NCI-H1694 treated with DMSO at 0.1 percent for 48 hours (cell line): ENCODE data around the gene TNFRSF6B.
"Not testable (repeated sequence)": the region's sequence is repeated elsewhere in the genome, so short reads cannot be mapped to it uniquely, and the experiment has no call there.

Experiments
- DNase-seq: peaks from one replicate; lab custom pipeline; 2025; lab: John Stamatoyannopoulos, UW

TNFRSF6B gene

DNA sequence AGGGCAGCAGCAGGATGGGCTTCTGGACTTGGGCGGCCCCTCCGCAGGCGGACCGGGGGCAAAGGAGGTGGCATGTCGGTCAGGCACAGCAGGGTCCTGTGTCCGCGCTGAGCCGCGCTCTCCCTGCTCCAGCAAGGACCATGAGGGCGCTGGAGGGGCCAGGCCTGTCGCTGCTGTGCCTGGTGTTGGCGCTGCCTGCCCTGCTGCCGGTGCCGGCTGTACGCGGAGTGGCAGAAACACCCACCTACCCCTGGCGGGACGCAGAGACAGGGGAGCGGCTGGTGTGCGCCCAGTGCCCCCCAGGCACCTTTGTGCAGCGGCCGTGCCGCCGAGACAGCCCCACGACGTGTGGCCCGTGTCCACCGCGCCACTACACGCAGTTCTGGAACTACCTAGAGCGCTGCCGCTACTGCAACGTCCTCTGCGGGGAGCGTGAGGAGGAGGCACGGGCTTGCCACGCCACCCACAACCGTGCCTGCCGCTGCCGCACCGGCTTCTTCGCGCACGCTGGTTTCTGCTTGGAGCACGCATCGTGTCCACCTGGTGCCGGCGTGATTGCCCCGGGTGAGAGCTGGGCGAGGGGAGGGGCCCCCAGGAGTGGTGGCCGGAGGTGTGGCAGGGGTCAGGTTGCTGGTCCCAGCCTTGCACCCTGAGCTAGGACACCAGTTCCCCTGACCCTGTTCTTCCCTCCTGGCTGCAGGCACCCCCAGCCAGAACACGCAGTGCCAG lies at the start of gene TNFRSF6B:
Gene TNFRSF6B, plus strand, starts transcription at position 25 of the 729 bp plus-strand sequence. Its CDS starts 116 bp downstream, at position 141.
- DNase-seq: no peak

GRCh38 chr20:63648190-63648589 lies 48.3 kb upstream of the TNFRSF6B start:
- no peak for DNase-seq

GRCh38 chr20:63648895-63649589 lies 47.4 kb upstream of the TNFRSF6B start:
- DNase-seq: no peak

DNA sequence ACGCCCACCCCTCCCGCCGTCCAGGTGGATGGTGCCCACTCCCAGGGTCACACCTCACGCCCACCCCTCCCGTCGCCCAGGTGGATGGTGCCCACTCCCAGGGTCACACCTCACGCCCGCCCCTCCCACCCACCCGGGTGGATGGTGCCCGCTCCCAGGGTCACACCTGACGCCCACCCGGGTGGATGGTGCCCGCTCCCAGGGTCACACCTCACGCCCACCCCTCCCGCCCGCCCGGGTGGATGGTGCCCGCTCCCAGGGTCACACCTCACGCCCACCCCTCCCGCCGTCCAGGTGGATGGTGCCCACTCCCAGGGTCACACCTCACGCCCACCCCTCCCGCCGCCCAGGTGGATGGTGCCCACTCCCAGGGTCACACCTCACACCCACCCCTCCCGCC lies 46.0 kb upstream of the TNFRSF6B start:
- DNase-seq: not testable (repeated sequence)

DNA sequence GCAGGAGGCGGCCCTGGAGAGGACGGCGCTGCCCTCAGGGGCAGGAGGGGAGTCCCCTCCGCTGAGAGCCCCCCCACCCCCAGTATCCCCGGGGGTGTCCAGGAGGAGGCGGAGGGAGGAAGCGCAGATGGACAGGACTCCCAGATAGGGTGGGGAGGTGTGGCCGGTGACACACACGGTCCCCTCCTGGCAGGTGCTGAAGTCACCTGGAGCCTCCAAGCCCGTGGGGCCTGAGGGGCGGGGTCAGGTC lies 44.6 kb upstream of the TNFRSF6B start:
- no peak for DNase-seq

DNA sequence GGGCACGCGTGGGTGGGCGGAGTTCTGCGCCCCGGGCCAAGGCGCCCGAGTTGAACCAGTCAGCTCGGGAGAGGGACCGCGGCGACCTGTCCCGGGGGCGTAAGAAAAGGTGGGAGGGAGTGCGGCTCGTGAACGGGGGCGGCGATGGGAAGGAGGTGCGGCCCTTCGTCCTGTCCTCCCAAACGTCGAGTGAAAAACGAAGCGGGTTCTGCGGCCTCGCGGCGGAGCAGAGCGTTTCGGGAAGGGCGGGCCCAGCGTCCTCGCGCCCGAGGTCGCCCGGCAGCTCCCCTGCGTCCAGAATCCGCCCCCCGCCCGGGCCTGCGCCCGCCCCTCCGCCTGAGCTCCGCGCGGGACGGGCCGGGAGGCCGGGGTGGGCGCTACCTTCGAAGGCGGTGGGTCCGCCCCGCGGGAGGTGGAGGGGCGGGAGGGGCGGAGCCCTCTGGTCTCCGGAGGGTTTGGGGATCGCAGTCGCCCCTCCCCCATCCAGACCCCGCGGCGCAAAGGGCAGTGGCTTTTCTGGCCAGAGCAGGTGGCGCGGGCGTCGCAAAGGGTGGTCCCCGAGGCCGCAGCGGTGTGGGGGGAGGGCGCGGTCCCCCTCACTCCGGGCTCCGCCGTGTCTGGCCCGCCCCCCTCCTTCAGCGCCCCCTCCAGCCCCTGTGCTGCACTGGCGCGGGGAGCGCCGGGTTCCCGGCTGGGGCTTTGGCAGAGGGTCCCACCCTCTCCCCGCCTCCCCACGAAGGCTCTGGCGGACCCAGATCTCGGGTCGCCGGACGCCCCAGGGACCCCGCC lies 44.1 kb upstream of the TNFRSF6B start:
- no peak for DNase-seq

GRCh38 chr20:63653041-63653973 lies 43.1 kb upstream of the TNFRSF6B start, which contains the start of gene STMN3:
Gene STMN3, minus strand, starts transcription at chr20:63653424. Its CDS starts 79 bp downstream, at chr20:63653345.
- peak; percentile 76 for DNase-seq

GRCh38 chr20:63653974-63654668 lies 42.3 kb upstream of the TNFRSF6B start:
- DNase-seq: no peak

- no peak for DNase-seq
Observed at GRCh38 chr20:63655249-63655648, 41.2 kb upstream of the TNFRSF6B start.

GRCh38 chr20:63656451-63656850 lies 40.0 kb upstream of the TNFRSF6B start:
- DNase-seq: no peak

DNA sequence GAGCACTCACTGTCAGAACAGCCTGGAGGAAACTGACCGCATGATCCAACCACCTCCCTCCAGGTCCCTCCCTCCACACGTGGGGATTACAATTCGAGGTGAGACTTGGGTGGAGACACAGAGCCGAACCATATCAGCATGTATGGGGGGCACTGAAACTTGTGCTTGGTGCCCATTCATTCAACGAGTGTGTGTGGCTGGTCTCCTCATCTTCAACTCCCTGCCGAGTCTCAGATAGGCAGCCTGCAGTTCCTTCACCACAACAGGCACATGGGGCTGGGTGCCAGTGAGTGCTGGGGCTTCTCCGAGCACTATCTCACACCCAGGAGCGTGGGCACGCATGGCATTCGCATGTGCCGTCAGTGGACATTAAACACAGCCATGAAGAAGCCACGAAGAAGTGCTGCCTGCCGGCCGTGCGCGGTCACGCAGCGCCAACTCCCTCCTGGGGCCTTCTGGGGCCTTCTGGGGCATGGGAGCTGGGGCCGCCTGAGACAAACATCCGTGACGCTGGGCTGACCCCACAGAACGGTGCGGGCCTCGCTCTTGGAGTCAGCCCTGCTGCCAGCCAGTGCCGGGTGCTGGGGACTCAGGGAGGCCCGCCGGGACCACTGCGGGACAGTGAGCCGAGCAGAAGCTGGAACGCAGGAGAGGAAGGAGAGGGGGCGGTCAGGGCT lies 39.1 kb upstream of the TNFRSF6B start:
- DNase-seq: no peak

DNA sequence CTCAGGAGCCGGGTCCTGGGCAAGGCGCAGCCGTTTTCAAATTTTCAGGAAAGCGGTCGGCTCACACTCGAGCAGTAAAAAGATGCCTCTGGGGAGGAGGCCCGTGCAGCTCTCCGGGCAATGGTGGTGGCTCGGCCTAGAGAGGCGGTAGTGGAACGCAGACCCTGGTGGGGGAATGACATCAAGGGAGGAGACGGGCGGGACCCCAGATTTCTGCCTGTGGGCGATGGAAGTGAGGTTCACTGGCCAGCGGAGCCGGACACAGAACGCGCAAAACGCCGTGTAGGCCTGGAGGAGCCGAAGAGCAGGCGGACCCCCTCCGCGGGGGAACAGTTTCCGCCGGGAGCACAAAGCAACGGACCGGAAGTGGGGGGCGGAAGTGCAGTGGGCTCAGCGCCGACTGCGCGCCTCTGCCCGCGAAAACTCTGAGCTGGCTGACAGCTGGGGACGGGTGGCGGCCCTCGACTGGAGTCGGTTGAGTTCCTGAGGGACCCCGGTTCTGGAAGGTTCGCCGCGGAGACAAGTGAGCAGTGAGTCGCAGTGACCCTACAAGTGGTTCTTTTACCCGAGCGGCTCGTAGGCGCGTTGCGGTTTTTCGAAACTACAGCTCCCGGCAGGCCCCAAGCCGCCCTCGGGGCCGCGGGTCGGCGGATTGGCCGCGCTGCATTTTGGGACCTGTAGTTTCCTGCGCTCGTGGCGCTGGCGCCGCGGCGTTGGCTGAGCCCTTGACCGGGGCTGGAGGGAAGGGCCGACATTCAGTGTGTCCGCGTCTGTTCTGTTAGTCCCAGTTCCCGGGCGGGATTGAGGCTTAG lies 38.3 kb upstream of the TNFRSF6B start, which contains the start of gene RTEL1:
Gene RTEL1, plus strand, starts transcription at position 376 of the 812 bp plus-strand sequence. CDS start 1,091 bp downstream, outside the sequence.
- peak; percentile 64 for DNase-seq

GRCh38 chr20:63658749-63659187 lies 37.7 kb upstream of the TNFRSF6B start:
- DNase-seq: no peak

DNA sequence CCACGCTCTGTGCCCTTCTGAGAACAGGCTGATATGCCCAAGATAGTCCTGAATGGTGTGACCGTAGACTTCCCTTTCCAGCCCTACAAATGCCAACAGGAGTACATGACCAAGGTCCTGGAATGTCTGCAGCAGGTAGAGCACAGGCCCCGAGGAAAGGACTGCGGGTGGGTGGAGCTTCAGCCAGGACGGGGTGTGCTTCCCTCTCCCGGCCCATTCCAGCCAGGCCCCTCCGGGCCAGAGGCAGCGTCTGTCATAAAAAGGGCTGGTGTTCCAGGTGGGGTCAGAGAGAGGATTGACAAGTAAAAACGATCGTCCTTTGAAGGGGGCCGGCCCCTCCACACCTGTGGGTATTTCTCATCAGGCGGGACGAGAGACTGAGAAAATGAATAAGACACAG lies 37.1 kb upstream of the TNFRSF6B start:
- no peak for DNase-seq

DNA sequence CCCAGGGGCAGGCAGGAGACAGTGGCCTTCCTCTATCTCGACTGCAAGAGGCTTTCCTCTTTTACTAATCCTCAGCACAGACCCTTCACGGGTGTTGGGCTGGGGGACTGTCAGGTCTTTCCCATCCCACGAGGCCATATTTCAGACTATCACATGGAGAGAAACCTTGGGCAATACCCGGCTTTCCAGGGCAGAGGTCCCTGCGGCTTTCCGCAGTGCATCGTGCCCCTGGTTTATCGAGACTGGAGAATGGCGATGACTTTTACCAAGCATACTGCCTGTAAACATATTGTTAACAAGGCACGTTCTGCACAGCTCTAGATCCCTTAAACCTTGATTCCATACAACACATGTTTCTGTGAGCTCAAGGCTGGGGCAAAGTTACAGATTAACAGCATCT lies 36.3 kb upstream of the TNFRSF6B start:
- not testable (repeated sequence) for DNase-seq

DNA sequence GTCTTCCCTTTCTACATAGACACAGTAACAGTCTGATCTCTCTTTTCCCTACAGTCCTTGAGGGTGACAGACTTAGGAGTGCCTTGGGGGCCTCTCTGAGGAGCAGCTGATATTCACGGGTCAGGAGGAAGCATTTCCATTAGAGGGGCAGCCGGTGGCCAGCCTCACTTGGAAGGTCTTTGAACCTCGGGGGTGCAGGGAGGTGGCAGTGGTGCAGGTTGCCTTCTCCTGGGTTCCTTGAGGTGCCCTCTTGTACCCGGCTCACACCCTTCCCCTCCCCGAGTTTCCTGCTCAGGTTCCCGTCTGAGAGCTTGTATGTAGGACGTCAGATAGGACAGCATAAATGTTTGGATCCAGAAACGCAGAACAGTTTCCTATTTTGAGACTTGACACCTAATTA lies 35.8 kb upstream of the TNFRSF6B start:
- no peak for DNase-seq

DNA sequence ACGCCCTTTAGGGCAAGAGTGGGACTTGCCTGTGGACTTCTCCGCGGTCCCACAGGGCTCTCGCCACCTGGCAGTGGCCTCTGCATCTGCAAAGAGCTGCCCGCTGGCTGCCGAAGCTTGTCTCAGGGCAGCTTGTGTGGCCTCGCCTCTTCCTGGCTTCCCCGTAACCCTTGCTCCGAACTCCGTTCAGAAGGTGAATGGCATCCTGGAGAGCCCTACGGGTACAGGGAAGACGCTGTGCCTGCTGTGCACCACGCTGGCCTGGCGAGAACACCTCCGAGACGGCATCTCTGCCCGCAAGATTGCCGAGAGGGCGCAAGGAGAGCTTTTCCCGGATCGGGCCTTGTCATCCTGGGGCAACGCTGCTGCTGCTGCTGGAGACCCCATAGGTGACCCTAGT lies 35.3 kb upstream of the TNFRSF6B start:
- no peak for DNase-seq

DNA sequence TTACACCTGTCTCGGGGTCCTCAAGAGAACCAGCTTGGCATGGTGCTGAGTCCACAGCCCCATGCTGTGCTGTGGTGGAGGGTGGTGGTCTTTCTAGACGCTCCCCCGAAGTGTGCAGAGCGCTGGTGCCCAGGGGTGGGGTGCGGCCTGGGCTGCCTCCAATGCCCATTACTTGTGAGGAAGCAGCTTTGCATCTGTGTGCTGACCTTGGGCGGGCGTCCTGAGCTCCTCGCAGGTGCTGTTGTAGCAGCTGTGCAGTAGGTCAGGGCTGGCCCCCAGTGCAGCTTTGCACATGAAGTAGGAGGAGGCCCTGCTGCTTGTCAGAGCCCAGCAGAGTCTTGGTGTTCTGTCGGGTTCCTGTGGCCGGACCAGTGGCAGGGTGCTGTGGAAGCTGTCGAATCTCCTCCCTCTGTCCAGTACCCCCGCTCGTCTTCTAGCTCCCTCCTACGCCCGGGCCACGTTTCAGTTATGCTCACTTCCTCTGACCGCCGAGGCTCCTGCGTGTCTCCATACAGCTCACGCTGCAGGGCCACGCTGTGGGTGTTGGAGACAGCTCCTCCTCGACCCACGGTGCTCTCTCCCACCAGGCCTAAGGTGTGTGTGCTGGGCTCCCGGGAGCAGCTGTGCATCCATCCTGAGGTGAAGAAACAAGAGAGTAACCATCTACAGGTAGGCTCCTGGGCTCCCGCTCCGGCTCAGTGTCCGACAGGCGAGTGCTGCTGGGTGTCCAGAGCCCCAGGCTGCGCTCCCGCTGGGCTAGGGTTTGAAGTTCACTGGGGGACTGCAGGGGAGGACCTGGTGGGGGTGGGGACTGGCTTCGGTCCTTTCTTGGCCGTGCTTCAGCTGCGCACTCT lies 34.3 kb upstream of the TNFRSF6B start:
- no peak for DNase-seq

DNA sequence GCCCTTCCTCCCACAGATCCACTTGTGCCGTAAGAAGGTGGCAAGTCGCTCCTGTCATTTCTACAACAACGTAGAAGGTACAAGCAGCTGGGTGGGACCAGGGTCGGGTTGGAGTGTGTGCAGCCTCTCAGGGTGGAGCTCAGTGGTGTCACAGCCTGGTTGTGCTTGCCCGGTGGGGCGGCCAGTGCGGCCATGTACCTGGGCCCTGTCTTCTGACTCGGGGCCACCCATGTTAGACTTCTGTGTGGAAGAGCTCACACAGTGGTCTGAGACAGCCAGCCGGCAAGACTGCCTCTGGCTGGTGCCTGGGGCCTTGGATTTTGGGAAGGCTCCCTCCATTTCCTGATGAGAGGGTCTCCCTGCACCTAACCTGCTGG lies 33.7 kb upstream of the TNFRSF6B start:
- no peak for DNase-seq
